ENCODE measurements around the gene SRCAP. TPM values are rescaled to one million over a fixed set of nuclear protein-coding genes. Genes with fewer than 3 reads are reported as not detected.

SRCAP gene
- total and polyA plus RNA-seq, 2 donors from 2014 or later: 1.6 to 71.9 TPM

GRCh38 chr16:30650369-30651123 is 48.4 kb upstream of the SRCAP start, which contains the start of gene PRR14:
Gene PRR14 (plus strand): TSS chr16:30650960. CDS start chr16:30651646, 686 bp downstream.
- peak; percentile 100 for DNase-seq
- peak; percentile 11 for TF ChIP-seq CTCF (IDR thresholded peaks at IDR 0.05; ENCODE audit: borderline replicate concordance, extremely low read depth, insufficient read depth)
- H3K4me1 ChIP-seq (ENCODE audit: control insufficient read depth in 2 of 3, insufficient read depth in 2 of 3, low read depth in 1 of 3, low read length in 3 of 3): peaks cover 0 to 13% (median 4%) of the 10 kb centered on the region in 3 donors
- peak within 1 kb of the TSS; percentile 76 to 98 (median 96) for H3K9ac ChIP-seq (ENCODE audit: low read length in 3 of 3)
- H3K36me3 ChIP-seq (ENCODE audit: control insufficient read depth in 2 of 3, insufficient read depth in 3 of 3, low read length in 3 of 3): peaks cover 4 to 21% (median 10%) of the 10 kb centered on the region in 3 donors
- peak; percentile 97 for FAIRE-seq
- intact Hi-C loops (cut with DNase I): no loop called here
- peak within 1 kb of the TSS; percentile 90 to 93 for H3K27ac ChIP-seq (ENCODE audit: low read depth in 2 of 2, low read length in 2 of 2)
- H3K9me3 ChIP-seq (ENCODE audit: control insufficient read depth in 2 of 3, insufficient read depth in 1 of 3, low read length in 3 of 3): no peaks in the 10 kb centered on the region
- H3K27me3 ChIP-seq (ENCODE audit: control insufficient read depth, insufficient read depth, low read length): no peaks in the 10 kb centered on the region
- peak within 1 kb of the TSS; percentile 90 to 96 (median 95) for H3K4me3 ChIP-seq (ENCODE audit: low read length in 3 of 3)

- H3K4me1 ChIP-seq (ENCODE audit: control insufficient read depth in 2 of 3, insufficient read depth in 2 of 3, low read depth in 1 of 3, low read length in 3 of 3): peaks cover 0 to 13% (median 4%) of the 10 kb centered on the region in 3 donors
- H3K9me3 ChIP-seq (ENCODE audit: control insufficient read depth in 2 of 3, insufficient read depth in 1 of 3, low read length in 3 of 3): no peaks in the 10 kb centered on the region
- peak overlapping the region; percentile 76 to 98 (median 96) for H3K9ac ChIP-seq (ENCODE audit: low read length in 3 of 3)
- peak; percentile 67 for TF ChIP-seq CTCF (IDR thresholded peaks at IDR 0.05; ENCODE audit: borderline replicate concordance, extremely low read depth, insufficient read depth)
- peak overlapping the region; percentile 90 to 96 (median 95) for H3K4me3 ChIP-seq (ENCODE audit: low read length in 3 of 3)
- intact Hi-C loops (cut with DNase I): no loop called here
- no peaks in the 10 kb centered on the region for H3K27me3 ChIP-seq (ENCODE audit: control insufficient read depth, insufficient read depth, low read length)
- peak overlapping the region; percentile 90 to 93 for H3K27ac ChIP-seq (ENCODE audit: low read depth in 2 of 2, low read length in 2 of 2)
- H3K36me3 ChIP-seq (ENCODE audit: control insufficient read depth in 2 of 3, insufficient read depth in 3 of 3, low read length in 3 of 3): peaks cover 7 to 29% (median 10%) of the 10 kb centered on the region in 3 donors
- DNase-seq (peak; percentile 54 to 92 (median 82)), FAIRE-seq (no peak)
These were observed 47.6 kb upstream of the SRCAP start for GRCh38 chr16:30651124-30652004.

GRCh38 chr16:30652005-30652296 is 47.0 kb upstream of the SRCAP start:
- no peak for DNase-seq
- FAIRE-seq: no peak
- H3K9me3 ChIP-seq (ENCODE audit: control insufficient read depth in 2 of 3, insufficient read depth in 1 of 3, low read length in 3 of 3): no peaks in the 10 kb centered on the region

More at GRCh38 chr16:30652005-30652296, 47.0 kb upstream of the SRCAP start:
- peak overlapping the region in 2 of 3 donors; percentile 71 to 91 for H3K9ac ChIP-seq (ENCODE audit: low read length in 3 of 3)
- H3K27me3 ChIP-seq (ENCODE audit: control insufficient read depth, insufficient read depth, low read length): no peaks in the 10 kb centered on the region
- intact Hi-C loops (cut with DNase I): no loop called here
- H3K4me3 ChIP-seq (ENCODE audit: low read length in 3 of 3): peak overlapping the region; percentile 40 to 95 (median 52)
- H3K36me3 ChIP-seq (ENCODE audit: control insufficient read depth in 2 of 3, insufficient read depth in 3 of 3, low read length in 3 of 3): peaks cover 10 to 33% (median 10%) of the 10 kb centered on the region in 3 donors
- H3K4me1 ChIP-seq (ENCODE audit: control insufficient read depth in 2 of 3, insufficient read depth in 2 of 3, low read depth in 1 of 3, low read length in 3 of 3): peaks cover 0 to 15% (median 8%) of the 10 kb centered on the region in 3 donors
- no peak for TF ChIP-seq CTCF (IDR thresholded peaks at IDR 0.05; ENCODE audit: borderline replicate concordance, extremely low read depth, insufficient read depth)
- H3K27ac ChIP-seq (ENCODE audit: low read depth in 2 of 2, low read length in 2 of 2): peak overlapping the region; percentile 32 to 78

All from kidney (tissue), 14 donors.